Measurements from ENCODE around the gene VSTM4. TPM values are rescaled to one million over a fixed set of nuclear protein-coding genes. Genes with fewer than 3 reads are reported as not detected.

The VSTM4 gene
- total RNA-seq, 1 donor from 2014 or later = 0.22 TPM

DNA sequence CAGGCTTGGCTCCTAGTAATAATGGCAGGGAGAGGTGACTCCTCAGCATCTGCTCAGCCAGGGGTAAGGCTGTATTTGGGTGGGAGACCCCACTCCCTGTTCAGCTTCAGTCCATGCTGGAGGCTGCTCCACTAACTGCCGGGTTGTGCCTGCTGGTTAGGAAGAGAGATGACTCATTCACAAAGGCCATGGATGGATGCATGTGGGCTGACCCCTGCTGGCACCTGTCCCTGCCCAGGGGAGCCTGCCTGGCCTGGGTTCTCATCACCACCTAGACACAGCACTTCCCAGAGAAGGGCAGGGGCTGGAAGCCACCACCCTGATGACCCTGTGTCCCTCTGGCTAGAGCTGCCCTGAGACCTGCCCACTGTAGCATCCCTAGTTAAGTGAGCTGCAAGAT lies 59.0 kb downstream of the VSTM4 start:
- TF ChIP-seq CTCF (IDR thresholded peaks at IDR 0.05; ENCODE audit: unreplicated experiment) = no peak
- no peak overlapping the region for H3K27ac Mint-ChIP-seq
- peaks cover 12% of the 10 kb centered on the region for H3K27me3 Mint-ChIP-seq
- H3K36me3 Mint-ChIP-seq (ENCODE audit: insufficient read depth) = no peaks in the 10 kb centered on the region
- H3K4me1 Mint-ChIP-seq (ENCODE audit: low read depth) = no peaks in the 10 kb centered on the region
- no peak for DNase-seq (ENCODE audit: low spot score, unreplicated experiment)
- no peak overlapping the region for H3K4me3 Mint-ChIP-seq (ENCODE audit: low read depth)
- H3K9me3 Mint-ChIP-seq (ENCODE audit: low read depth) = peaks cover 9% of the 10 kb centered on the region

- Mint-ChIP-seq H3K4me3 (ENCODE audit: low read depth) (no peak overlapping the region), H3K27ac (no peak overlapping the region), H3K36me3 (ENCODE audit: insufficient read depth) (no peaks in the 10 kb centered on the region), H3K4me1 (ENCODE audit: low read depth) (no peaks in the 10 kb centered on the region), H3K9me3 (ENCODE audit: low read depth) (peaks cover 2% of the 10 kb centered on the region), H3K27me3 (peaks cover 12% of the 10 kb centered on the region)
- TF ChIP-seq CTCF (IDR thresholded peaks at IDR 0.05; ENCODE audit: unreplicated experiment) = no peak
- DNase-seq (ENCODE audit: low spot score, unreplicated experiment) = no peak
Measured at GRCh38 chr10:49055221-49055849, 60.0 kb downstream of the VSTM4 start.

DNA sequence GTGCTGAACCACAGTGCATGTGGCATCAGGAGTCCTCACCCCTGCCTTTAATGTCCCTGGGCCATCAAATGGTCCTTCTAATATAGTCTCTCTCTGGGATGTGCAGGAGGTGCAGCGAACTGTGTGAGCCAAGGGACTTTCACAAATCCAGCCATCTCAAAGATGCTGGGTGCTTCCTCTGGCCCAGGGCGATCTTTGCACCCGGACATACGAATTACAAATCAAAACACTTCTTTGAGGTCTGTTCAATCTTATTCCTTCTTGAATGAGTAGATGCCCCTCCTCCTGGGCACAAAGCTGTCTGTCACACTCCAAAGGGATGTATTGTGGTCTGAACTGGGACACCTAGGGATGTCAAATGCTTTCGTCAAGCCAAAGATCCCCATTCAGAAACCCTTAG lies 60.6 kb downstream of the VSTM4 start:
- no peaks in the 10 kb centered on the region for H3K36me3 Mint-ChIP-seq (ENCODE audit: insufficient read depth)
- no peak overlapping the region for H3K27ac Mint-ChIP-seq
- no peak overlapping the region for H3K4me3 Mint-ChIP-seq (ENCODE audit: low read depth)
- no peaks in the 10 kb centered on the region for H3K9me3 Mint-ChIP-seq (ENCODE audit: low read depth)
- peaks cover 15% of the 10 kb centered on the region for H3K27me3 Mint-ChIP-seq
- H3K4me1 Mint-ChIP-seq (ENCODE audit: low read depth) = no peaks in the 10 kb centered on the region
- DNase-seq (ENCODE audit: low spot score, unreplicated experiment) = no peak
- TF ChIP-seq CTCF (IDR thresholded peaks at IDR 0.05; ENCODE audit: unreplicated experiment) = no peak

DNA sequence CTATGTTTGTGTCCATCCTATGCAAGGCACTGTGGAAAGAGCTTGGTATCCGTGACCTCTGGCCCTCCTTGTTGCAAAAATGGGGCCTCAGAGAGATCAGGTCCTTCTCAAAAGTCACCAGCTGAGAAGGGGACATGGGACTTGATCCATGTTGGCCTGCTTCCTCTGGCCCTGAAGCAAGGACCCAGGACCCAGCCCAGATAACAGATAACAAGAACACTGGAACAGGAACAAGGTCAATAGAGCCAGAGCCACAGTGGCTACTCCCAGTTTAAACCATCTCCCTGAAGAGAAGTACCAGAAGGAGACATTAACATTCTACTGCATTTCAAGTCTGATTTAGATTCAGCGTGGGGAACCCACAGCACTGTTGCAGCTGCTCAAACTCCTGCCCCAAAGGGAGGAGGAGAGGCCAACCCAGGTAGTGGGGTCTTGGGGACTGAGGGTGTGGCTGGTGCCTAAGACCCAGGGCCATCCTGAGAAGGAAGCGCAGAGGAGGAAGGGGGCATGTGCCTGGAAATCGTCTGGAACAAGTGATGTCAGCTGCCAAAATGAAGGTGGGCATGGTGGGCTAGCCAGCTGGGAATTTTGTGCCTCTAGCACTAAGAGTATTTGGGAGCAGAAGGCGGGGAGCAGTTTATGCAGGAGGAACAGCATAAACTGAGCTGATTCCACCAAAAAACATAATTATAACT lies 61.2 kb downstream of the VSTM4 start:
- Mint-ChIP-seq H3K36me3 (ENCODE audit: insufficient read depth) (no peaks in the 10 kb centered on the region), H3K27me3 (peaks cover 18% of the 10 kb centered on the region), H3K4me3 (ENCODE audit: low read depth) (no peak overlapping the region), H3K4me1 (ENCODE audit: low read depth) (no peaks in the 10 kb centered on the region), H3K27ac (no peak overlapping the region), H3K9me3 (ENCODE audit: low read depth) (no peaks in the 10 kb centered on the region)
- no peak for TF ChIP-seq CTCF (IDR thresholded peaks at IDR 0.05; ENCODE audit: unreplicated experiment)
- DNase-seq (ENCODE audit: low spot score, unreplicated experiment) = no peak

- Mint-ChIP-seq H3K27ac (no peak overlapping the region), H3K4me3 (ENCODE audit: low read depth) (no peak overlapping the region), H3K9me3 (ENCODE audit: low read depth) (no peaks in the 10 kb centered on the region), H3K27me3 (peaks cover 18% of the 10 kb centered on the region), H3K4me1 (ENCODE audit: low read depth) (no peaks in the 10 kb centered on the region), H3K36me3 (ENCODE audit: insufficient read depth) (no peaks in the 10 kb centered on the region)
- no peak for TF ChIP-seq CTCF (IDR thresholded peaks at IDR 0.05; ENCODE audit: unreplicated experiment)
- no peak for DNase-seq (ENCODE audit: low spot score, unreplicated experiment)
Measured at GRCh38 chr10:49053053-49053997, 62.0 kb downstream of the VSTM4 start.

Measured in progenitor cell of endocrine pancreas (in vitro differentiated cells).